Mucosa of descending colon (tissue), 3 donors: ENCODE data around the gene WDR89. TPM values are rescaled to one million over a fixed set of nuclear protein-coding genes. Genes with fewer than 3 reads are reported as not detected.

Experiments
- ATAC-seq: fragments of 200-7000 bp; cut with Tn5 transposase; one replicate; pipeline ENCODE4 v1.9.1; 2020; ENCODE audit warnings: mild to moderate bottlenecking, moderate library complexity
- DNase-seq, 3 donors: peaks; one replicate each; pipeline ENCODE4 v3.0.0-alpha.2; 2020
- H3K36me3 ChIP-seq: fragments of 200-600 bp; one replicate; pipeline ENCODE4 v1.8.0; 2021; ENCODE audit warnings: low read depth, mild to moderate bottlenecking
- H3K4me1 ChIP-seq: fragments of 200-600 bp; one replicate; pipeline ENCODE4 v1.8.0; 2021; ENCODE audit warnings: low read depth, mild to moderate bottlenecking
- H3K4me3 ChIP-seq: fragments of 200-600 bp; one replicate; pipeline ENCODE4 v1.8.0; 2021; ENCODE audit warnings: mild to moderate bottlenecking
- H3K9me3 ChIP-seq: fragments of 200-600 bp; one replicate; pipeline ENCODE4 v1.8.0; 2021; ENCODE audit warnings: mild to moderate bottlenecking
- CTCF ChIP-seq: fragments of 200-600 bp; IDR thresholded peaks from one replicate; pipeline ENCODE4 v1.8.0; 2022; ENCODE audit warnings: antibody characterized with exemption, mild to moderate bottlenecking
- intact Hi-C, 2 donors: fragments of 100-400 bp; cut with DNase I in 1 of 2; cut with micrococcal nuclease in 1 of 2; formaldehyde crosslinking; loops; one replicate each; pipeline versions ENCODE4 v1.11.0 to v1.11.1; 2022; cut with DNase I, micrococcal nuclease
- total RNA-seq, 3 donors: library from RNA; stranded (reverse); fragmentation: NEBNext Ultra II Directional in 2 of 3; extraction: Animal tissue kit (Norgen Biotek cat#: 25700) in 2 of 3; gene quantifications; one replicate each; pipeline versions ENCODE4 v1.2.1 to v1.2.4, GENCODE V29; 2021 to 2023
- donor health status: DM: no; HTN: no; CAD: no; lungs with moderate emphysema.
- donor health status: DM: no; HTN: no; CAD: no.
- donor health status: DM: no; HTN: yes; CAD: no.

WDR89 gene
- total RNA-seq, 3 donors from 2014 or later: 8.5 to 13.5 (median 10.5) TPM

DNA sequence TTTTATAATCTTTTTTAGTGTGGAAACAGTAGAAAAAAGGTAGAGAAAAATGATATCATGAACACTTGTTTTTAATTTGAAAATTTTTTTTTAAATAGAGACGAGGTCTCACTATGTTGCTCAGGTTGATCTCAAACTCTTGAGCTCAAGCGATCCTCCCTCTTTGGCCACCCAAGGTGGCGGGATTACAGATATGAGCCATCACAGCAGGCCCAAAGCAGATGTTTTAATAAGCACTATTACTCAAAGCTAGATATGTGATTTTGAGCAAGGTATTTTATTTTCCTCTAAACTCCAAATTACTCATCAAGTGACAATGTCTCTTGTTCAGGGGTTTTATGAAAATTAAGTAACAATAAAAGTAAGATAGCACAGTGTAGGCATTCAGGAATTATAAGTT lies 10.7 kb upstream of the WDR89 start:
- Histone ChIP-seq H3K4me3 (no peak overlapping the region), H3K36me3 (no peaks in the 10 kb centered on the region), H3K9me3 (no peaks in the 10 kb centered on the region), H3K4me1 (no peaks in the 10 kb centered on the region)
- no peak for DNase-seq
- ATAC-seq: no peak
- no peak for TF ChIP-seq CTCF
- intact Hi-C loops: no loop called here

- Histone ChIP-seq H3K36me3 (no peaks in the 10 kb centered on the region), H3K9me3 (no peaks in the 10 kb centered on the region), H3K4me3 (no peak overlapping the region), H3K4me1 (no peaks in the 10 kb centered on the region)
- intact Hi-C loops: no loop called here
- ATAC-seq (peak; percentile 64), DNase-seq (no peak)
- no peak for TF ChIP-seq CTCF
Measured at GRCh38 chr14:63650256-63650952, 8.7 kb upstream of the WDR89 start.

- TF ChIP-seq CTCF: no peak
- Histone ChIP-seq H3K36me3 (no peaks in the 10 kb centered on the region), H3K9me3 (no peaks in the 10 kb centered on the region), H3K4me3 (no peak overlapping the region), H3K4me1 (no peaks in the 10 kb centered on the region)
- no peak for ATAC-seq
- no peak for DNase-seq
- intact Hi-C loops: no loop called here
Measured at GRCh38 chr14:63647696-63648410, 6.2 kb upstream of the WDR89 start.

DNA sequence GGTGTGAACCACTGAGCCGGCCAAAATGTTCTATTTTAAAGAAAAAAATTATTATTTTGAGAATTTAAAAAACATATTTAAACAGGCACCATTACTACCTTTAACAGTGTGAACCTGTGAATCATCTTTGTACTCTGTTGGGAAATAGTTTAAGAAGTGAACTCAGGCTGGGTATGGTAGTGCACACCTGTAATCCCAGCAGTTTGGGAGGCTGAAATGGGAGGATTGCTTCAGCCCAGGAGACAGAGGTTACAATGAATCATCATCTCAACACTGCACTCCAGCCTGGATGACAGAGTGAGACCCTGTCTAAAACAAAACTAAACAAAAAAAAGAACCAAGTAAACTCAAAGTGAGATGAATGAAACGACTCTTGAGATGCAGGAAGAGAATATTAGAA lies 3.1 kb upstream of the WDR89 start:
- Histone ChIP-seq H3K9me3 (no peaks in the 10 kb centered on the region), H3K4me1 (peaks cover 5% of the 10 kb centered on the region), H3K4me3 (no peak overlapping the region), H3K36me3 (peaks cover 8% of the 10 kb centered on the region)
- intact Hi-C loops: no loop called here
- no peak for ATAC-seq
- no peak for DNase-seq
- TF ChIP-seq CTCF: no peak

GRCh38 chr14:63642656-63643382 lies 1.1 kb upstream of the WDR89 start:
- intact Hi-C loops: no loop called here
- H3K36me3 ChIP-seq: peaks cover 8% of the 10 kb centered on the region
- ATAC-seq (no peak), DNase-seq (no peak)
- H3K9me3 ChIP-seq: no peaks in the 10 kb centered on the region
- peaks cover 5% of the 10 kb centered on the region for H3K4me1 ChIP-seq
- H3K4me3 ChIP-seq: no peak overlapping the region
- no peak for TF ChIP-seq CTCF
